ENCODE data around the gene ARHGAP28.
A peak's percentile ranks its signal among the peaks of the same experiment; 100 is the strongest.

Gene ARHGAP28

DNA sequence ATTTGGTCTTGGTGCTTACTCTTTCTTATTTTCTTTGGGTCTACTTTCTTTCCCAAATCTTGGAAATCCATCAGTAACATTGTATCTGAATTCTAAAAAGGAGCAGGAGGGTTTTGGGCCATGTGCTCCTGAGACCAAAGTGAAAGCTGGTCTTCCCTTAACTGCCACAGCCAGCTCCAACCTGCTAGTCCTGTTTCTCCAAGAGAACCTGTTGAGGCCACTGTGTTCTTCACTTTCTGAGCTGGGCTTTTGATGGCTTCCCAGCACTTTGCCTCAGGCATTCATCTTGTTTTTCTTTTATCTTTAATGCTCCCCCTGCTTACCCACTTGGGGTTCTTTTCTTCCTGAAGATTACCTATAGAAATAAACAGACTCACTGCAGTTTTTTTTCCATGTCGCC lies 53.3 kb downstream of the ARHGAP28 start:
- no peak for DNase-seq (ENCODE audit: low read depth in 2 of 2)
- H3K4me3 ChIP-seq (replicated peaks in 1 of 2; ENCODE audit: low read depth in 2 of 2, low read length in 2 of 2) = no peak overlapping the region
- TF ChIP-seq, protein P1, sequence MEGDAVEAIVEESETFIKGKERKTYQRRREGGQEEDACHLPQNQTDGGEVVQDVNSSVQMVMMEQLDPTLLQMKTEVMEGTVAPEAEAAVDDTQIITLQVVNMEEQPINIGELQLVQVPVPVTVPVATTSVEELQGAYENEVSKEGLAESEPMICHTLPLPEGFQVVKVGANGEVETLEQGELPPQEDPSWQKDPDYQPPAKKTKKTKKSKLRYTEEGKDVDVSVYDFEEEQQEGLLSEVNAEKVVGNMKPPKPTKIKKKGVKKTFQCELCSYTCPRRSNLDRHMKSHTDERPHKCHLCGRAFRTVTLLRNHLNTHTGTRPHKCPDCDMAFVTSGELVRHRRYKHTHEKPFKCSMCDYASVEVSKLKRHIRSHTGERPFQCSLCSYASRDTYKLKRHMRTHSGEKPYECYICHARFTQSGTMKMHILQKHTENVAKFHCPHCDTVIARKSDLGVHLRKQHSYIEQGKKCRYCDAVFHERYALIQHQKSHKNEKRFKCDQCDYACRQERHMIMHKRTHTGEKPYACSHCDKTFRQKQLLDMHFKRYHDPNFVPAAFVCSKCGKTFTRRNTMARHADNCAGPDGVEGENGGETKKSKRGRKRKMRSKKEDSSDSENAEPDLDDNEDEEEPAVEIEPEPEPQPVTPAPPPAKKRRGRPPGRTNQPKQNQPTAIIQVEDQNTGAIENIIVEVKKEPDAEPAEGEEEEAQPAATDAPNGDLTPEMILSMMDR (IDR thresholded peaks at IDR 0.05; ENCODE audit: low read depth, low read length) = no peak

DNA sequence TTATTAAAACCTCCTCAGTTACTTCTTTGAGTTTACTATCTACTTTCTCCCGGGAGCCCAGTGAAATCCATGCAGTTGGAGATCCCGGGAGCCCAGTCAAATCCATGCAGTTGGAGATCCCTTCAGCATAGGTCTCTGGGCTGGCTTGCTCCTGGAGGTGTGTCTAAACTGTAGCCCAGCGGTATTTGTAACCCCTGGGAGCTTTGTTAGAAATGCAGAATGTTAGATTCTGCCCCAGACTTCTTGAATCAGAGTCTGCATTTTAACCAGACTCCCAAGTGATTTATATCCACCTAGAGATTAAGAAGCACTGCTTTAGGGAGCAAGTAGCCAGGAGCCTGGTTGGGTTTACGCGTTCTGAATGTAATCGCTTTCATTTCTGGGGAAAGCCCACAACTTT lies 54.5 kb downstream of the ARHGAP28 start:
- no peak overlapping the region for H3K4me3 ChIP-seq (replicated peaks in 1 of 2; ENCODE audit: low read depth in 2 of 2, low read length in 2 of 2)
- TF ChIP-seq, protein P1 (IDR thresholded peaks at IDR 0.05; ENCODE audit: low read depth, low read length) = no peak
- no peak for DNase-seq (ENCODE audit: low read depth in 2 of 2)

DNA sequence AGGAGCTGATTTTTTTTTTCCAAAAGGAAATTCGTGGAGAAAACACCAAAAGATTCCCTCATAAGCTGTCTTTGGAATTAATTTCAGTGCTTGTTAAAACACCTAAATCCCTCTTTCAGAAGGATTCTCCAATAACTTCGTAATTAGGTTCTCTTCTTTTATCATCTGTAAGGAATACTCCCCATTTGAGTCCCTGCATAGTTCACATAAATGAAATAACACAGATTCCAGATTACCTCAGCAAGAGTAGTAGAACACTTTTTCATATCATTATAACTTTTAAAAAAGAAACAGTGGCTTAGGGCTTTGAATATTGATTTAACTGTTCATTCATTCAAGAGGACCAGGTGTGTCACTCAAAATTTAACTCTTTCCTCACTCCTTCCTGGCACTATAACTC lies 55.5 kb downstream of the ARHGAP28 start:
- no peak overlapping the region for H3K4me3 ChIP-seq (replicated peaks in 1 of 2; ENCODE audit: low read depth in 2 of 2, low read length in 2 of 2)
- DNase-seq (ENCODE audit: low read depth in 2 of 2) = peak in 1 of 2 donors; percentile 25
- TF ChIP-seq, protein P1 (IDR thresholded peaks at IDR 0.05; ENCODE audit: low read depth, low read length) = no peak

DNA sequence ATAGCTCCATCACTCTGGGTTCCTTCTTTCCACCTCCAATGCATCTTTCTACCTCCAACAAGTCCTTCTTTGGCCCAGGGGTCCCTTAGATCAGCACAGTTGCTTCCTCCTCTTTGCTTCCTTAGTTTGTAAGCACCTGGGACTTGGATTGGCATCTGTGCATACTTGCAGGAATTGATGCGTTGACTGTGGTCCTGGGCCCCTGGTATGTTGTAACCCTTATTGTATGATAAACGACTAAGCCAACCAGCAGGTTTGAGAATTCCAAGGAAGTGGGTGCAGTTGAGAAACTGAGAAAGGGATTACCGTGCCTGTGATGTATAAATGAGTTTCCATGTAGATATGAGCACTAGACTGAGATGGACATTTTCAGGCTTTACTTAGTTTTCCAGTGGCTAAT lies 55.9 kb downstream of the ARHGAP28 start:
- no peak overlapping the region for H3K4me3 ChIP-seq (replicated peaks in 1 of 2; ENCODE audit: low read depth in 2 of 2, low read length in 2 of 2)
- TF ChIP-seq, protein P1 (IDR thresholded peaks at IDR 0.05; ENCODE audit: low read depth, low read length) = no peak
- no peak for DNase-seq (ENCODE audit: low read depth in 2 of 2)

DNA sequence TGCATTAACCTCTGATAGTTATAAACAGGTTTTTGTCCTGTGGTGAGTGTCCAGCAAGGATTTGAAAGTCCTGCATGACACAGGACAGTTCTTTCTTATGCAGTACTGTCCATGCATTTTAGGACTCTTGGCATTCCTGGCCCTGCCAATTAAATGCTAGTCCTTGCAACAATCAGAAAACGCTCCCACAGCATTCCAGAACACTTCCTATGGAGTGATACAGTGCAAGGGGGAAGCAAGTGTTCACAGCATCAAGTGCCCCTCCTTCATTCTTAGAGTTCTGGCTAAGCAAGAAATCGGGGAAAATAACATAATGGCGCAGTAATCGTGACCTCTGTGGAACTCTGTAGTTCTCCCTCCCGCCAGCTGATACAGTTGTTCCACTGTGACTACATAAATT lies 62.9 kb downstream of the ARHGAP28 start:
- no peak for DNase-seq (ENCODE audit: low read depth in 2 of 2)
- TF ChIP-seq, protein P1 (IDR thresholded peaks at IDR 0.05; ENCODE audit: low read depth, low read length) = no peak
- H3K4me3 ChIP-seq (replicated peaks in 1 of 2; ENCODE audit: low read depth in 2 of 2, low read length in 2 of 2) = no peak overlapping the region

DNA sequence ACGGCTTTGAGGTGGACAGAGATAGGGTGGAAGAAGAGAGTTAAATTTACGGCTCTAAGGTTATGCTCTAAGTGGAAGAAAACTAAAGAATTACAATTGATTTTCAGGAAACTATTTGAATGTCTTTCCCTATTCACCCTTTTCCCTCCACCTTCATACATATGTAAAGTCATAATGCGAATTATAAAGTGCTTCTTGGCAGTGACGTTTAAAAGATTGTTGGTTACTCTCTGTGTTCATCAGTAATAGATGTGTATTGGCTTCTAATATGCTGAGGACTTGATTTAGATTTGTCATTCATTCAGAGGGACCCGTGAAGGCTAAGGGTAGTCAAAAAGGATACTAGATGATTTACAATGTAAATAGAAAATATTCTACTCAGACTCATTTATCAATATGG lies 63.9 kb downstream of the ARHGAP28 start:
- TF ChIP-seq, protein P1 (IDR thresholded peaks at IDR 0.05; ENCODE audit: low read depth, low read length) = no peak
- no peak for DNase-seq (ENCODE audit: low read depth in 2 of 2)
- H3K4me3 ChIP-seq (replicated peaks in 1 of 2; ENCODE audit: low read depth in 2 of 2, low read length in 2 of 2) = no peak overlapping the region

DNA sequence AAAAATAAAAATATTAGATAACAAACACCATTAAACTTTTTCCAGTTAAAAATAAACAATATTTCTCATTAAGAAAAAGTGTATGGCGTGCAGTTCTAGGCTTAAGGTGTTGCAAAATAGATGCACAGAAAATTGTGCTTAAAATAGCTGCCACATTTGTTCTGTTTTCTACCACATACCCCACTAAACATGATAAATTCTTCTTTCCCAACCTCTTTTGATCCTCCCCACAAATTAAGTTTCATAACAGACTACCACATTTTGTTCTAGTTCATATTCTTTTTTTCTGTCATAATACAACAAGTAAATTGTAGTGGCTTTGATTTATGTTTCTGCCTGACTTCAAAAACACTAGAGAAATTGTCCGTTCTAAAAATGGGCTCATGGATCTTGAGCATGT lies 64.5 kb downstream of the ARHGAP28 start:
- DNase-seq (ENCODE audit: low read depth in 2 of 2) = no peak
- TF ChIP-seq, protein P1 (IDR thresholded peaks at IDR 0.05; ENCODE audit: low read depth, low read length) = no peak
- no peak overlapping the region for H3K4me3 ChIP-seq (replicated peaks in 1 of 2; ENCODE audit: low read depth in 2 of 2, low read length in 2 of 2)

Data from cardiac fibroblast (primary cell).